ENCODE results near the gene ARID1B. TPM values are rescaled to one million over a fixed set of nuclear protein-coding genes. Genes with fewer than 3 reads are reported as not detected.
A peak's percentile ranks its signal among the peaks of the same experiment; 100 is the strongest.

Gene ARID1B
- total and polyA plus RNA-seq, 2 of the 13 experiments (the other 11 are each of a cell fraction or from before 2014, with no cell fraction given) = 20.1 to 32.6 TPM

DNA sequence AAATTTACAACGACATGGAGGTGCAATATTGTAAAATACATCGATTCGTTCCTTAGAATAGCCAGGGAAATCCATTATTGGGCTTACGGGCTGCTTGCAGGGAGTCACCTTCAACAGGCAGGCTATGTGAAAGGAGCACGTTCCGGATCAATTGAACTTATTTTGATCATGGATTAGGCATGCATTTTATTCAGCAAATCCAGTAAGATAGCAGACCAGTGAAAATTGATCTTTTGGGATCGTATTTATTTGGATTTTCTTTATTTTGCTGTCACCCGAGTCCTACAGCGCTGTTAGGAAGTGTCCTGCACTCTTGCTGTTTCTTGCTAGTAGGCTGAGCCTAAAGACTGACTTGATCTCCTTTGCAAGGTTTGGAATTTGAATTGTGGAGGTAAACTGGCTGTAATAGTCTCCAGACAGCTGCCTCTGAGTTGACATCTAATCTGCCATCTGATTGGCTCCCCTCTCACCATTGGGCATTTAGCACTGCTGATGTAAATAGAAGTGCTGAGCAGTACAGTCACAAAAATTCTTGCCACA is 3.0 kb downstream of the ARID1B start (continued):
- TF ChIP-seq, protein P1, sequence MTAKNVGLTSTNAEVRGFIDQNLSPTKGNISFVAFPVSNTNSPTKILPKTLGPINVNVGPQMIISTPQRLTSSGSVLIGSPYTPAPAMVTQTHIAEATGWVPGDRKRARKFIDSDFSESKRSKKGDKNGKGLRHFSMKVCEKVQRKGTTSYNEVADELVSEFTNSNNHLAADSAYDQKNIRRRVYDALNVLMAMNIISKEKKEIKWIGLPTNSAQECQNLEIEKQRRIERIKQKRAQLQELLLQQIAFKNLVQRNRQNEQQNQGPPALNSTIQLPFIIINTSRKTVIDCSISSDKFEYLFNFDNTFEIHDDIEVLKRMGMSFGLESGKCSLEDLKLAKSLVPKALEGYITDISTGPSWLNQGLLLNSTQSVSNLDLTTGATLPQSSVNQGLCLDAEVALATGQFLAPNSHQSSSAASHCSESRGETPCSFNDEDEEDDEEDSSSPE (CRISPR knock-in tag; IDR thresholded peaks at IDR 0.05) = peak; percentile 93
- no peak for TF ChIP-seq ZNF570 (CRISPR knock-in tag; IDR thresholded peaks at IDR 0.05; ENCODE audit: borderline replicate concordance)
- peak; percentile 13; the same call in 1 of the 2 replicates for TF ChIP-seq SALL1 (CRISPR knock-in tag; IDR thresholded peaks at IDR 0.05)
- 0 out of 2 replicates have a peak, but pooled peaks have one; percentile 45 for TF ChIP-seq ZNF792 (CRISPR knock-in tag; IDR thresholded peaks at IDR 0.05)
- no peak for TF ChIP-seq RBFOX2 (IDR thresholded peaks at IDR 0.05; ENCODE audit: low read depth, low read length)
- TF ChIP-seq ZFP36L1 (CRISPR knock-in tag; IDR thresholded peaks at IDR 0.05) = 0 out of 2 replicates have a peak, but pooled peaks have one; percentile 4
- peak; percentile 44; the same call in 1 of the 2 replicates for TF ChIP-seq RFX5 (IDR thresholded peaks at IDR 0.05; ENCODE audit: low read depth, low read length)
- peak; percentile 75 for TF ChIP-seq POLR2AphosphoS5 (IDR thresholded peaks at IDR 0.05; ENCODE audit: low read depth, low read length)
- TF ChIP-seq ZNF83 (CRISPR knock-in tag; IDR thresholded peaks at IDR 0.05; ENCODE audit: borderline replicate concordance) = no peak
- TF ChIP-seq GATA4 (IDR thresholded peaks at IDR 0.05; ENCODE audit: borderline replicate concordance, low read depth) = no peak
- peak; percentile 64; the same call in 1 of the 2 replicates for TF ChIP-seq ZNF614 (CRISPR knock-in tag; IDR thresholded peaks at IDR 0.05; ENCODE audit: borderline replicate concordance)
- no peak for TF ChIP-seq NAIF1 (CRISPR knock-in tag; IDR thresholded peaks at IDR 0.05; ENCODE audit: borderline replicate concordance)
- TF ChIP-seq PHF21A (CRISPR knock-in tag; IDR thresholded peaks at IDR 0.05) = 0 out of 2 replicates have a peak, but pooled peaks have one; percentile 32
- TF ChIP-seq ZNF674 (CRISPR knock-in tag; IDR thresholded peaks at IDR 0.05; ENCODE audit: low read depth) = no peak
- TF ChIP-seq TBL1XR1 (IDR thresholded peaks at IDR 0.05; ENCODE audit: borderline replicate concordance, low read length, partially characterized antibody) = no peak
- TF ChIP-seq, protein P2, sequence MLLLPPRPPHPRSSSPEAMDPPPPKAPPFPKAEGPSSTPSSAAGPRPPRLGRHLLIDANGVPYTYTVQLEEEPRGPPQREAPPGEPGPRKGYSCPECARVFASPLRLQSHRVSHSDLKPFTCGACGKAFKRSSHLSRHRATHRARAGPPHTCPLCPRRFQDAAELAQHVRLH (CRISPR knock-in tag; IDR thresholded peaks at IDR 0.05; ENCODE audit: borderline replicate concordance, low read depth) = peak; percentile 57; the same call in 1 of the 2 replicates
- TF ChIP-seq, protein P3, sequence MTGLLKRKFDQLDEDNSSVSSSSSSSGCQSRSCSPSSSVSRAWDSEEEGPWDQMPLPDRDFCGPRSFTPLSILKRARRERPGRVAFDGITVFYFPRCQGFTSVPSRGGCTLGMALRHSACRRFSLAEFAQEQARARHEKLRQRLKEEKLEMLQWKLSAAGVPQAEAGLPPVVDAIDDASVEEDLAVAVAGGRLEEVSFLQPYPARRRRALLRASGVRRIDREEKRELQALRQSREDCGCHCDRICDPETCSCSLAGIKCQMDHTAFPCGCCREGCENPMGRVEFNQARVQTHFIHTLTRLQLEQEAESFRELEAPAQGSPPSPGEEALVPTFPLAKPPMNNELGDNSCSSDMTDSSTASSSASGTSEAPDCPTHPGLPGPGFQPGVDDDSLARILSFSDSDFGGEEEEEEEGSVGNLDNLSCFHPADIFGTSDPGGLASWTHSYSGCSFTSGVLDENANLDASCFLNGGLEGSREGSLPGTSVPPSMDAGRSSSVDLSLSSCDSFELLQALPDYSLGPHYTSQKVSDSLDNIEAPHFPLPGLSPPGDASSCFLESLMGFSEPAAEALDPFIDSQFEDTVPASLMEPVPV (CRISPR knock-in tag; IDR thresholded peaks at IDR 0.05) = peak; percentile 19; the same call in 1 of the 2 replicates
- TF ChIP-seq KMT2B (CRISPR knock-in tag; IDR thresholded peaks at IDR 0.05) = peak; percentile 68
- TF ChIP-seq, protein P4, sequence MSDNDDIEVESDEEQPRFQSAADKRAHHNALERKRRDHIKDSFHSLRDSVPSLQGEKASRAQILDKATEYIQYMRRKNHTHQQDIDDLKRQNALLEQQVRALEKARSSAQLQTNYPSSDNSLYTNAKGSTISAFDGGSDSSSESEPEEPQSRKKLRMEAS (IDR thresholded peaks at IDR 0.05) = peak; percentile 41; the same call in 1 of the 2 replicates
- no peak for TF ChIP-seq ZNF33A (CRISPR knock-in tag; IDR thresholded peaks at IDR 0.05; ENCODE audit: borderline replicate concordance)
- 0 out of 2 replicates have a peak, but pooled peaks have one; percentile 11 for TF ChIP-seq FOSL2 (CRISPR knock-in tag; IDR thresholded peaks at IDR 0.05)
- TF ChIP-seq ATF7 (IDR thresholded peaks at IDR 0.05) = no peak
- no peak for TF ChIP-seq ATF7 (CRISPR knock-in tag; IDR thresholded peaks at IDR 0.05)
- TF ChIP-seq ZSCAN22 (CRISPR knock-in tag; IDR thresholded peaks at IDR 0.05) = peak; percentile 71
- no peak for TF ChIP-seq SMARCC2 (IDR thresholded peaks at IDR 0.05)
- 0 out of 2 replicates have a peak, but pooled peaks have one; percentile 26 for TF ChIP-seq KAT7 (CRISPR knock-in tag; IDR thresholded peaks at IDR 0.05; ENCODE audit: borderline replicate concordance)
- TF ChIP-seq SRSF9 (IDR thresholded peaks at IDR 0.05; ENCODE audit: borderline replicate concordance, insufficient read depth, low read depth, low read length, poor library complexity, severe bottlenecking) = no peak
- TF ChIP-seq, protein P5, sequence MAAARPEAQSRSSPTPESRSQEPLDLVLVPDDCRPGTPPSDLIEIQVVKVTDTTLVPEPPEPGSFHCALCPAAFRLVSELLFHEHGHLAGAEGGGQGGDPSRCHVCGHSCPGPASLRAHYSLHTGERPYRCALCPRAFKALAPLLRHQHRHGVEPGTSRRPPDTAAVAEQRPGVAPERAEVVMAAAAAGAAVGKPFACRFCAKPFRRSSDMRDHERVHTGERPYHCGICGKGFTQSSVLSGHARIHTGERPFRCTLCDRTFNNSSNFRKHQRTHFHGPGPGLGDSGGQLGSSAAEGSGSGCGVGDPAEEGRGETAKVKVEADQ (CRISPR knock-in tag; IDR thresholded peaks at IDR 0.05; ENCODE audit: borderline replicate concordance) = no peak
- peak; percentile 29; the same call in 1 of the 2 replicates for TF ChIP-seq MIXL1 (CRISPR knock-in tag; IDR thresholded peaks at IDR 0.05)
